ENCODE data around the gene BCAN. TPM values are rescaled to one million over a fixed set of nuclear protein-coding genes. Genes with fewer than 3 reads are reported as not detected.

Gene BCAN
- total and polyA plus RNA-seq, 2 of the 4 experiments (the other 2 are of a cell fraction), result 0.07 TPM; not detected in 1

- intact Hi-C loops (cut with micrococcal nuclease) (loop anchor here (1.0 kb wide), 5 partner anchors 16 to 238 kb away; partner anchors contain the start of genes CRABP2 and NTRK1), dilution Hi-C loops (cut with HindIII; ENCODE audit: low sequenced_read_pairs, unreplicated experiment) (no loop called here), in situ Hi-C loops (cut with MboI; ENCODE audit: low sequenced_read_pairs) (loop anchor here (5.0 kb wide), 1 partner anchor 33 kb away; no protein-coding TSS in a partner anchor)
- H2AFZ ChIP-seq (replicated peaks; ENCODE audit: low read length, poor library complexity), result peak overlapping the region; percentile 97
- POLR2A ChIA-PET (ENCODE audit: unreplicated experiment), result no interaction called here
- H3K79me1 ChIP-seq (ENCODE audit: low read depth in 1 of 2, low read length in 2 of 2), result no peaks in the 10 kb centered on the region
- no peak overlapping the region for H2AK5ac ChIP-seq (ENCODE audit: low read depth, low read length)
- H3K4me1 ChIP-seq (ENCODE audit: control insufficient read depth, insufficient read depth, low read length), result peaks cover 7% of the 10 kb centered on the region; the same call in 1 of the 2 replicates
- H4K20me1 ChIP-seq (ENCODE audit: insufficient read depth, low read length), result no peaks in the 10 kb centered on the region
- ATAC-seq (ENCODE audit: low read depth) (peak; percentile 96), DNase-seq (peak; percentile 80)
- peak; percentile 96 for TF ChIP-seq SMC3 (IDR thresholded peaks at IDR 0.05; ENCODE audit: low read depth, low read length)
- TF ChIP-seq MAZ (IDR thresholded peaks at IDR 0.05; ENCODE audit: borderline replicate concordance, low read depth, low read length), result peak; percentile 77
- peak; percentile 96 for TF ChIP-seq CTCF (conservative IDR thresholded peaks at IDR 0.05; ENCODE audit: low read depth, low read length)
- no peak for TF ChIP-seq BHLHE40 (IDR thresholded peaks at IDR 0.05; ENCODE audit: low read depth, low read length)
- no peak for TF ChIP-seq USF2 (IDR thresholded peaks at IDR 0.05; ENCODE audit: low read depth, low read length)
- peak; percentile 98 for TF ChIP-seq RAD21 (IDR thresholded peaks at IDR 0.05; ENCODE audit: low read length)
- no peak overlapping the region for H2BK5ac ChIP-seq (ENCODE audit: low read depth, low read length, poor library complexity, severe bottlenecking)
- peak overlapping the region; percentile 3; the same call in 1 of the 2 replicates for H3K4ac ChIP-seq (ENCODE audit: low read depth, low read length)
- H3K36me3 ChIP-seq (ENCODE audit: control insufficient read depth, insufficient read depth, low read length), result no peaks in the 10 kb centered on the region
- H3K56ac ChIP-seq (ENCODE audit: extremely low read depth, insufficient read depth, low read length), result no peak overlapping the region
- H3K4me3 ChIP-seq (ENCODE audit: insufficient read depth, low read depth, low read length), result peak overlapping the region; percentile 13; the same call in 1 of the 2 replicates
- H3K9me1 ChIP-seq (ENCODE audit: insufficient read depth, low read length), result no peaks in the 10 kb centered on the region
- peaks cover 3% of the 10 kb centered on the region; the same call in 1 of the 2 replicates for H3K27me3 ChIP-seq (ENCODE audit: control insufficient read depth, insufficient read depth, low read length)
- CTCF ChIA-PET, result interaction anchor here (0.6 to 5.2 kb wide), 30 partner anchors 9 to 1431 kb away, joined by 3 to 104 read pairs (median 5); partner anchors contain the start of genes CRABP2, ISG20L2, METTL25B and MRPL24
- no peak overlapping the region for H3K18ac ChIP-seq (ENCODE audit: low read depth, low read length)
- no peak overlapping the region for H4K5ac ChIP-seq (ENCODE audit: low read depth, low read length)
- H2BK20ac ChIP-seq (ENCODE audit: low read depth, low read length), result no peak overlapping the region; the same call in 1 of the 2 replicates
- no peak overlapping the region for H3K27ac ChIP-seq (ENCODE audit: insufficient read depth, low read length)
- H2AK9ac ChIP-seq (replicated peaks; ENCODE audit: low read depth, low read length, poor library complexity), result peak overlapping the region; percentile 92
- peak overlapping the region; percentile 47; the same call in 1 of the 2 replicates for H4K91ac ChIP-seq (ENCODE audit: insufficient read depth, low read depth, low read length)
- peak overlapping the region in 1 of 2 experiments; percentile 57; a peak in 1 of 4 replicates for H4K8ac ChIP-seq (ENCODE audit: low read depth in 2 of 2, low read length in 2 of 2)
- peak overlapping the region; percentile 81 for H3K4me2 ChIP-seq (ENCODE audit: low read depth, low read length)
- H3K14ac ChIP-seq (replicated peaks; ENCODE audit: low read depth, low read length), result peak overlapping the region; percentile 57; the same call in 1 of the 2 replicates
- H2BK15ac ChIP-seq (ENCODE audit: low read depth, low read length), result no peak overlapping the region
- H3K9ac ChIP-seq (ENCODE audit: low read depth, low read length), result peak overlapping the region; percentile 20; the same call in 1 of the 2 replicates
- H2BK120ac ChIP-seq (ENCODE audit: low read depth, low read length), result no peak overlapping the region
- 5% methylated on average over 10 of the region's 23 CpGs; no CpG with 5 or more reads in 1 of the 2 experiments for WGBS, 2 experiments (ENCODE audit: extremely low coverage in 2 of 2, insufficient read length in 1 of 2)
- no TSS peak for BruUV-seq (replicated peaks)
- H3K9me3 ChIP-seq (ENCODE audit: control insufficient read depth, insufficient read depth, low read length), result no peaks in the 10 kb centered on the region
- peak overlapping the region; percentile 44; the same call in 1 of the 2 replicates for H3K23ac ChIP-seq (ENCODE audit: low read depth, low read length)
Measured at GRCh38 chr1:156689035-156689952, 47.4 kb downstream of the BCAN start.

Data from IMR-90 (cell line).